Measurements from ENCODE around the gene SPATC1L.
A peak's percentile ranks its signal among the peaks of the same experiment; 100 is the strongest.
"Not testable (repeated sequence)": the region's sequence is repeated elsewhere in the genome, so short reads cannot be mapped to it uniquely, and the experiment has no call there.

The SPATC1L gene

DNA sequence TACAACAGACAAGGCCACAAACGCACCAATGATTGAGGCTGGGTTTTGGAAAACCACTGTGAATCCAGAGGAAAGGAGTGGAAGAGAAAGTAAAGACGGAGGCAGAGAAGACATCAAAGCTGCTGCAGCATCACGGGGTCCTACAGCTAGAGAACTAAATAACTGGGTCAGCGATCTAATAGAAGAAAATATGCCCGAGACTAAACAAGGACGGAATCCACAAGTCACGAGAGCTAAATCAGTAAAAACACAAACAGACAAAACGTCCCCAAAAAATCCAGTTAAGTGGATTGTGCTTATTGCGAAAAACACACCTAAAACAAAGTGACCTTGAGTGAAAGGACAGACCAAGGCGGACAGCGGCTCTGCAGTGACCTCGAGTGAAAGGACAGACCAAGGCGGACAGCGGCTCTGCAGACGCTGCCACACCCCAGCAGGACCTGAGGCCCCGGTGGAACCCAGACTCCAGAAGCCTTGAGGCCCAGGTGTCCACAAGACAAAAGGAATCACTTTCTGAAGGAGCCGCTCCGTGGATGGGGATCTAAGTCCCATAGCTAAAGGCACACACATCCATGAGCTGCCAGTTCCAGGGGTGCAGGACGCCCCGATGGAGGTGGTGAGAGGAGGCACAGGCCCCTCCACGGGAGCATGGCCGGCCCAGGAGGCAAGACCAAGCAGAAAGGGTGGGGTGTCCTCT is 34.9 kb downstream of the SPATC1L start:
- DNase-seq, result no peak

DNA sequence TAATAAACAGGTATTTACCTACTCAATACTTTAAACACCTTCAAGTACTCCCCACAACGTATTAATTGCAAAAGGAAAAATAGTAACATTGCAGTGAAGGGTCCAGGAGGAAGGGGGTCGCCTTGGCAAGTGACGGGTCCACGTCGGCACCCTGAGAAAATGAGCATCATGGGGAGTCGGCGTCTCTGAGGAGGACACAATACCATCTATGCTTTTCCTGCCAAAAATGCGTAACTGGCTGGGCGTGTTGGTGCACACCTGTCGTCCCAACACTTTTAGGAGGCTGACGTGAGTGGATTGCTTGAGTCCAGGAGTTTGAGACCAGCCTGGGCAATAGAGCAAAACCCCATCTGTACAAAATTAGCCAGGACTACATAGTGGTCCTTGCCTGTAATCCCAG is 36.2 kb downstream of the SPATC1L start:
- no peak for DNase-seq

DNA sequence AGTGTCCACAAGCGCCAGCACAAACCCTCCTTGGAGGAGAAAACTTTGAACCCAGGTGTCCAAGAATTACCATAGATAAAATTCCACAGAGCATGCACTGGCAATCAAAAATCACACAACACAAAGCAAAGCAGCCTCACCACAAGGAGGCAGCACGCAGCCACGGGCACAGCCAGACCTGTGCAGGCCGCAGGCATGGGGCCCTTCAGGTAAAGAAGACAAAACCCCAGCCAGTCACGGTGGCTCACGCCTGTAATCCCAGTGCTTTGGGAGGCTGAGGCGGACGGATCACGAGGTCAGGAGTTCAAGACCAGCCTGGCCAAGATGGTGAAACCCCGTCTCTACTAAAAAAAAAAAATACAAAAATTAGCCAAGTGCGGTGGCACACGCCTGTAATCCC is 36.8 kb downstream of the SPATC1L start:
- peak; percentile 51 to 79 for DNase-seq

DNA sequence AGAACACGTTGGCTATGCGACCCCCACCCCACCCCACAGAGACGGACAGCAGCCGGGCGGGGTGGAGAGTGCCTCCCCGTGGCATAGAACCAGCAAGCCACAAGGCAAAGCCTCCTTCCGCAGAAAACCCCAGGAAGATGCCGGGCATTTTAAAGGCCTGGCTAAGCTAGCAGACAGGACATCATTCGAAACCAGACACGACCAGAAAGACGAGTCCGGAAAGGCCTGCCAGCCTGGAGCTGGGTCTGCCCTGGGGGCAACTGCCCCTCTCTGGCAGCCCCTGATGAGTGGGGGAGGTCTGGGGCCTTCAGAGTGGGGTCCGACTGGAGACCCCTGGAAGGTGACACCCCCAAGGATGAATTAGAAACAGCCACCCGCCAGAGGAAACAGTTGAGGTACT is 37.4 kb downstream of the SPATC1L start:
- DNase-seq, result no peak

DNA sequence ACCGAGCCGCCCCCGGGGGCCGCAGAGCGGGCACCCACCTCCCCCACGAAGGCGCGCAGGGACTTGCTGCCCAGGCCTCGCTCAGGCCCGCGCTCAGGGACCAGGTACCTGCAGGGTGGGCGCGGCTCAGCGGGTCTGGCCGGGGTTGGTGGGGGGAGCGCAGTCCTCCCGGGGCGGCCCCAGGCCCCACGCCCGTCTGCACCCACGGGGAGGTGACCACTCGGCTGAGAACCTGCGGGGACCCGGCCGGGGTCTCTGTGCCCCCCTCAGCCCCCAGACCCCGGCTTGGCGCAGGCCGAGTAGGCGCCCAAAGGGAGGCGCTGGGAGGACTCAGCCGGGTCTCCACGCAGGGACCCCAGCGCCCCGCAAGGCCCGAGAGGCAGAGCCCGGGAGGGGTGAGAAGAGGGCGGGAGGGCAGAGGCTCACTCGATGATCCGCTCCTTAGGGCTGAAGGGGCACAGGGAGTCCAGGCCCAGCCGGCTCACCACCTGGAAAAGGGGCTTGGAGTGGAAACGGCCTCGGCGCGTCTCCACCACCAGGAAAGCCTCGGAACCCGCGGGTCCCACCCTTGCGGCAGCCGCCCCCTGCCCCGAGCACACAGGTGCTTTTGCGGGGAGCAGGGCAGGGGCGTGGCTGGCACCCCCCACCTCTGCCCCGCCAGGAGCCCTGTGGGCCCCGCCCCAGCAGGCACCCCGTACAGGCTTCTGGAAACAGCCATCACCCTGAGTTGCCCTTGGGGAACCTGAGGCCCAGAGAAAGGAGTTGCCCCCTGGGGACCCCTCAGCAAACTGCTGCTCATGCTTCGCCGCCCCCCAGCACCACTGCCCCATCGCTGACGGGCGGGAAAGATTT is 38.2 kb downstream of the SPATC1L start:
- no peak for DNase-seq

DNA sequence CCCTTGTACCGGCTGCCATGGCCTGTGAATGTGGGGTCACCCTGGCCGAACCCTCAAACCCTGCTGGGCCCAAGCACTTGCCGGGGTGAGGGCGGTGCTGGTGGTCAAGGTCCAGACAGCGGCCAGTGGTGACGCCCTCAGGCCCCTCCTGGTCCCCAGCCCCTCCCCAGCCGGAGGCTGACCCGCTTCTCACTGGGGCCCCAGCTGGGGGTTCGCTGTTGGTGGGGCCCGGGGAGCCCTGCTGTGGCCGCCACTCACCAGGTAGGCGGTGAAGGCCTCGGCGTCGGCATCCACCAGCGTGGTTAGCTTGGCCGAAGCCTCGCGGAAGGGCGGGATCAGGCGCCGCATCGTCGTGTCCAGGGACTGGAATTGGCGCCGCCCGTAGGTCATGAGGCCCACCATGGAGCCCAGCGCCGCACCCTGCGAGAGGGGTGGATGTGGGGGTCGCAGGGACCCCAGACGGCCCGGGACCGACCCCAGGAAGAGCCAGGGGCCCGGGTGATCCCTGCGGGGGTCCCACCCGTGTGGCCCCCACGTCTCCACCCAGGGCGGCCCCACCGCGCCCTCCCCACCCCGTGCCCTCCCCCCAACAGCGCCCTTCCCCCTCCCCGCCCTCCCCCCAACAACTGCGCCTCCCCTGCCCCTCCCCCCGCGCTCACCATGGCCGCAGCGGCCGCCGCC is 39.0 kb downstream of the SPATC1L start:
- DNase-seq, result no peak

DNA sequence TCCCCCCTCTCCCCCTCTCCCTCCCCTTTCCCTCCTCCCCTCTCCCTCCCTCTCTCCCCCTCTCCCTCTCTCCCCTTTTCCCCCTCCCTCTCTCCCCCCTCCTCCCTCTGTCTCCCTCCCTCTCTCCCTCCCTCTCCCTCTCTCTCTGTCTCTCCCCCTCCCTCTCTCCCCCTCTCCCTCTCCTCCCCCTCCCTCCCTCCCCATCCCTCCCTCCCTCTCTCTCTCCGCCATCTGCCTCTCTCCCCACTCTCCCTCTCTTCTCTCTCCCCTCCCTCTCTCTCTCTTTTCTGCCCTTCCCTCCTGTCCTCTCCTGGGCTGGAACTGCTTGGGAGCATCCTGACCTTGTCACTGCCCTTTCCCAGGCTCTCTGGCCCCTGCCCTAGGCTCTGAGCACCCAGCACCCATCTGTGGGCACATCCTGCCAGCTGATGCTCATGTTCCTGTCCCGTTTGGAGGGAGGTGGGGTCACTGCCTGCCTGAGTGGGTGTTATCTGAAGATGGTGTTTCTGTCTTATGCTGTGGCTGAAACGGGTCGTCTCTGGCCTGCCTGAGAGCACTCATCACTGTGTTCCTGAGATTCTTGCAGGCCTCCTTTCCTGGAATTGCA is 39.7 kb downstream of the SPATC1L start:
- DNase-seq, result no peak

DNA sequence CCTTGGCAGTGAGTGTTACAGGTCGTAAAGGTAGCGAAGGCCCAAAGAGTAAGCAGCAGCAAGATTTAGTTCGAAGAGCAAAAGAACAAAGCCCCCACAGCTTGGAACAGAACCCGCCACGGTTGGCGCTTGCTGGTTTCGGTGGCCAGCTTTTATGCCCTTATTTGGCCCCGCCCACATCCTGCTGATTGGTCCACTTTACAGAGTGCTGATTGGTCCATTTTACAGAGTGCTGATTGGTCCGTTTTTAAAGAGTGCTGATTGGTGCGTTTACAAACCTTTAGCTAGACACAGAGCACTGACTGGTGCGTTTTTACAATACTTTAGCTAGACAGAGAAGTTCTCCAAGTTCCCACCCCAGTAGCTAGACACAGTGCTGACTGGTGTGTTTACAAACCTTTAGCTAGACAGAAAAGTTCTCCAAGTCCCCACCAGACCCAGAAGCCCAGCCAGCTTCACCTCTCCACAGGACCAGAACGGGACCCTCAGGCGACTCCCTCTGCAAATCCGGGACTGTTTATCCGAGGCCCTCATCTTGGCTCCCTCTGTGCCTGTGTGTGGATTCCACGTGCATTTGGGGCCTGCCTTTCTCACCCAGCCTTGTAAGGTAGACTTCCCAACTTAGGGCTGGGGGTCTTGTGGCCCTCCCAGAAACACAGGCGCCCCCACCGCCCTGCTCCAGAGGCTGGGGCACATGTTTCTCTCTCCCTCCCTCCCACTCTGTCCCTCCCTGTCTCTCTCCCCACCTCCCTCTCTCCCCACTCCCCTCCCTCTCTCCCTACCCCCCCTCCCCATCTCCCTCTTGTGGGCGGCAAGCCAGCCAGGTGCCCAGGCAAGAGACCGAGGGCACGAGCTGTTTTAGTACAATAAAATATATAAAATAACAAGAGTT is 41.4 kb downstream of the SPATC1L start:
- DNase-seq, result no peak

DNA sequence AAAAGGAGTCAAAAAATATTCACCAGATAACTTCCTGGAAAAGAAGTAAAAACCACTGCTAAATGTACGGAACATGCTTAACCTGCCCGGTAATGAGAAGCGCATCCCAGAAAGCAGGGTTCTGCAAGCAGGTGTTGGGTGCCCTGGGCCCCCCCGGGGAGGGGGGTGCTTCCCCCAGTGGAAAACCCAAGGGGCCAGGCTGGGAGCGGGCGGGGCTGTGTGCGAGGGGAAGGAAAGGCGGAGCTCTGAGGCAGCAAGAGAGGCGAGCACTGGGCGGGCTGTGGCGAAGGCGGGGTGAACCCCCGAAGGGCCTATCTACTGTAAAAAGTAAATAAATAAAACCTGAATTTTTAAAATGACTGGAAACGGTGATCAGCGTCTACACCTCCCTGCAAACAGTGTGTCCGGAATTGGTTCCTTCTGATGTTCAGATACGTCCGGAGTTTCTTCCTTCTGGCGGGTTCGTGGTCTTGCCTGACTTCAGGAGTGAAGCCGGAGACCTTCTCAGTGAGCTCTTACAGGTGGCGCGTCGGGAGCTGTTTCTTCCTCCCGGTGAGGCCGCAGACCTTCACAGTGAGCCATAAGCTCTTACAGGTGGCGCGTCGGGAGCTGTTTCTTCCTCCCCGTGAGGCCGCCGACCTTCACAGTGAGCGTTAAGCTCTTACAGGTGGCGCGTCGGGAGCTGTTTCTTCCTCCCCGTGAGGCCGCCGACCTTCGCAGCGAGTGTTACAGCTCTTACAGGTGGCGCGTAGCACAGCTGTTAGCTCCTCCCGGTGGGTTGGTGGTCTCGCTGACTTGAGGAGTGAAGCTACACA is 42.3 kb downstream of the SPATC1L start:
- no peak for DNase-seq

DNA sequence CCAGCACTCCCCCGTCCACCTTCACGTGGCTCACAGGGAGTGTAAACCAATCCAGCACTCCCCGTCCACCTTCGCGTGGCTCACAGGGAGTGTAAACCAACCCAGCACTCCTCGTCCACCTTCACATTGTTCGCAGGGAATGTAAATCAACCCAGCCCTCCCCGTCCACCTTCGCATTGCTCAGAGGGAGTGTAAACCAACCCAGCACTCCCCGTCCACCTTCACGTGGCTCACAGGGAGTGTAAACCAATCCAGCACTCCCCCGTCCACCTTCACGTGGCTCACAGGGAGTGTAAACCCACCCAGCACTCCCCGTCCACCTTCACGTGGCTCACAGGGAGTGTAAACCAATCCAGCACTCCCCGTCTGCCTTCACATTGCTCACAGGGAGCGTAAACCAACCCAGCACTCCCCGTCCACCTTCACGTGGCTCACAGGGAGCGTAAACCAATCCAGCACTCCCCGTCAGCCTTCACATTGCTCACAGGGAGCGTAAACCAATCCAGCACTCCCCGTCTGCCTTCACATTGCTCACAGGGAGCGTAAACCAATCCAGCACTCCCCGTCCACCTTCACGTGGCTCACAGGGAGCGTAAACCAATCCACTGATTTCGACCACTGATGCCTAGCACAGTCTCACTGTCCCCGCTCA is 43.8 kb downstream of the SPATC1L start:
- DNase-seq, result not testable (repeated sequence)

DNA sequence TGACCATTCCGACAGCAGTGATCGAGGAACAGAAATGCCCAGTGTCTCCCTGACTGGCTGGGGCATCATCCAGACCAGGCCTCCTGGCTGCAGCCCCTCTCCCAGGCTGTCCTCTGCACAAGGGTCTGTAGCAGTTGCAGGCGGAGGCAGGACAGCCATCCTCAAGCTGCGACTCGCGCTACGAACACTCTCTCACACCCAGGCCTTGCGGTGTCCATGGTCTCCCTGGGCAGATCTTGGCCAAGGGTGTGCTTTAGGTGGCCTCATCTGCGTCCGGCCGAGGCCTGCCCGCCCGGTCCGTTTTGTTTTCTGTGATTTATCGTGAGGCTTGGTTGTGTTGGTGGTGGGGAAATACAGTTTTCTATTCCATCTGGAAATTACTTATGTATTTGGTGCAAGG is 44.6 kb downstream of the SPATC1L start:
- DNase-seq, result no peak

DNA sequence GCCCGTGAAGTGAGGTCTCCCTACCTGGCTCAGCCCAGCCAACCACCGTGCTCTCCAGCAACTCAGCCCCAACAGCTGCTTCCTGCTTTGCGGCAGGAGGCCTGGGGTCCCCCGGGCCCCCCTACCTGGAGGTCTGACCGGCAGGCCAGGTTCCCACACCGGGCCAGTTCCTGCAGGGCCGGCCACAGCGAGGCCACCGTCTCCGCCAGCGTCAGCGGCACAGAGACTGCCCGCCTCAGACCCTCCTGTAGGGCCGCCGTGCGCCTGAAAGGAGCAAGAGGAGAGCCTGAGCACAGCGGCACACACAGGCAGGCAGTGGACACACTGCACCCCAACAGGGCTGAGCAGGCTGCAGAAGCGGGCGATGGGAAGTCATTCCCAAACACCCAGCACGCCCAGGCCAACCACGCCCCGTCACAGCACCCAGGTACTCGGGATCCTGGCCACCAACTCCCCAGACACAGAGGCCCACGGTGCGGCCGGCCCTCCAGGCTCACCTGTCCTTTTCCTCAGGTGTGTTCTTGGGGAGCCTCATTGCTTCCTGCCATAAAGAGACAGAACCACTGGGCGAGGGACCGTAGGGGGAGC is 45.8 kb downstream of the SPATC1L start:
- DNase-seq, result no peak

DNA sequence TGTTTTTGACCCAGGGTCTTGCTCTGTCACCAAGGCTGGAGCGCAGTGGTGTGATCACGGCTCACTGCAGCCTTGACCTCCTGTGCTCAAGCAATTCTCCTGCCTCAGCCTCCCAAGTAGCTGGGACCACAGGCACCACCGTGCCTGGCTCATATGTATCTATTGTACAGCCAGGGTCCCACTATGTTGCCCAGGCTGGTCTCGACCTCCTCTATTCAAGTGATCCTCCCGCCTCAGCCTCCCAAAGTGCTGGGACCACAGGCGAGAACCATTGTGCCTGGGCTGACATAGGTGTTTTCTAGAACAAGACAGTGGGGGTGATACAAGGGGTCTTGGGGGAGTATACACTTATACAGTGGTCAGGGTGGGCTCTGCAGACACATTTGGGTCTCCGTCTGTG is 46.4 kb downstream of the SPATC1L start:
- DNase-seq, result no peak

DNA sequence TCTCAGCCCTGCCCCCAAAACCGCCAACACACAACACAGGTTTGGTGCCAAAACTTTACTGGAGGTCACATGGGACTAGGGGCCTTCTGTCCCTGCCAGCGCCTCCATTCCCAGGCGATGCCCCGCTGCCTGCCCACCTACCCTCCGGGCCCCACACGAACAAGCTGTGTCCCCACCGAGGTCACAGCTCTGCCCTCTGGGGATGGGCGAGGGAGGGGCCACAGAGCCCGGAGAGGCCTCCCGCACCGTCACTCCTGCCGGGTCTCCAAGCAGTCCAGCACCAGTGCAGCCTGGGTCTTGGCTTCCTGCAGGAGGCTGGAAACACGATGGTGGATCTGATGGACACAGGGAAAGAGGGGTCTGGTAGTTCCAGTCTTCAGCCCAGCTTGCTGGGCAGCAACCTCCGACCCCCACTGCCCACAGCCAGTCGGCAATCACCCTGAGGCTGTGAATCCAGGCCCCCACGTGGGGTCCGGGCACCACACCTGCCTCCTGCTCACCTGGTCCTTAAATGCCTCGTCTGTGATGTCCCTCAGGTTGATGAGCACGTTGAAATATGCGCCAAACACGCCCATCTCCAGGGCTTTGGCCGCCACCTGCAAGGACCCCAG is 47.4 kb downstream of the SPATC1L start:
- no peak for DNase-seq

DNA sequence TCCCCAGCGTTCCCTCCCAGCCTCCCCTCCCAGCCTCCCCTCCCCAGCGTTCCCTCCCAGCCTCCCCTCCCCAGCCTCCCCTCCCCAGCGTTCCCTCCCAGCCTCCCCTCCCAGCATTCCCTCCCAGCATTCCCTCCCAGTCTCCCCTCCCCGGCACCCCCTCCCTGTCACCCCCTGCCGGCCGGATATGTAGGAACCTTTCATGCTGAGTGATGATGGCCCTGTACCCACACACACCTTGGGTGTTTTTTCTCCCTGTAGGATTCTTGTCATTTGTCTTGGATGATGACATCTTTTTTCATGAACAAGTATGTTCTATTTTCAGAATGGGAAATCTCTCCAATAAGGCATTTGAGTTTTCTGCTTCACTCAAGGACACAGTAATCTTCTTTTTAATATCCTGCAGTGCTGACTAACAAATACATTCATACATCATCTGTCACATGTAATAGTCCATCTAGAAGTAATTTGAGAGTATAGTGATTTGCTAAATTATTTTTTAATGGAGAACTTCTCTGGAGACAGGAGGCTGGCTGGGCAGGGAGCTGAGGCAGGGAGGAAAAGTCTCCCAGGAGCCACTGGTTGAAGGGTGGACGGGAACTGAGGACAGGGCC is 48.4 kb downstream of the SPATC1L start:
- no peak for DNase-seq

DNA sequence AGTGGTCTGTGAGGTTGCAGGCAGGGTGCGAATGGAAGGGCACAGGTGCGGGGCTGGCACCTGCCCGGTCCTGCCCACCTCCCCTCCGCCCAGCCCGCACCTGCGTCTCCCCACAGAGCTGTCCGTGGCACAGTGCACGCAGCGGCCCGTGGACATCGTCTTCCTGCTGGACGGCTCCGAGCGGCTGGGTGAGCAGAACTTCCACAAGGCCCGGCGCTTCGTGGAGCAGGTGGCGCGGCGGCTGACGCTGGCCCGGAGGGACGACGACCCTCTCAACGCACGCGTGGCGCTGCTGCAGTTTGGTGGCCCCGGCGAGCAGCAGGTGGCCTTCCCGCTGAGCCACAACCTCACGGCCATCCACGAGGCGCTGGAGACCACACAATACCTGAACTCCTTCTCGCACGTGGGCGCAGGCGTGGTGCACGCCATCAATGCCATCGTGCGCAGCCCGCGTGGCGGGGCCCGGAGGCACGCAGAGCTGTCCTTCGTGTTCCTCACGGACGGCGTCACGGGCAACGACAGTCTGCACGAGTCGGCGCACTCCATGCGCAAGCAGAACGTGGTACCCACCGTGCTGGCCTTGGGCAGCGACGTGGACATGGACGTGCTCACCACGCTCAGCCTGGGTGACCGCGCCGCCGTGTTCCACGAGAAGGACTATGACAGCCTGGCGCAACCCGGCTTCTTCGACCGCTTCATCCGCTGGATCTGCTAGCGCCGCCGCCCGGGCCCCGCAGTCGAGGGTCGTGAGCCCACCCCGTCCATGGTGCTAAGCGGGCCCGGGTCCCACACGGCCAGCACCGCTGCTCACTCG is 52.2 kb downstream of the SPATC1L start:
- no peak for DNase-seq

DNA sequence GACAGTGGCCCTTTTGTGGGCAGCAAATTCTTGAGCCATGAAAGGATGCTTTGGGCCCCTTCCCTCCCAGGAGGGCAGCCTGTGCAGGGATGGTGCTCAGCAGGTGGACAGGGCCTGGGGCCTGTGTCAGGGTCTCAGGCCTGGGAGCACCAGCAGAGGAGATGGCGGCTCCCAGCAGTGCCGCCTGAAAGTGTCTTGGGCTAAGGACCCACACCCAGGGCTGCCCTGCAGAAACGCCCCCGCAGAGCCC is 52.7 kb downstream of the SPATC1L start:
- no peak for DNase-seq

DNA sequence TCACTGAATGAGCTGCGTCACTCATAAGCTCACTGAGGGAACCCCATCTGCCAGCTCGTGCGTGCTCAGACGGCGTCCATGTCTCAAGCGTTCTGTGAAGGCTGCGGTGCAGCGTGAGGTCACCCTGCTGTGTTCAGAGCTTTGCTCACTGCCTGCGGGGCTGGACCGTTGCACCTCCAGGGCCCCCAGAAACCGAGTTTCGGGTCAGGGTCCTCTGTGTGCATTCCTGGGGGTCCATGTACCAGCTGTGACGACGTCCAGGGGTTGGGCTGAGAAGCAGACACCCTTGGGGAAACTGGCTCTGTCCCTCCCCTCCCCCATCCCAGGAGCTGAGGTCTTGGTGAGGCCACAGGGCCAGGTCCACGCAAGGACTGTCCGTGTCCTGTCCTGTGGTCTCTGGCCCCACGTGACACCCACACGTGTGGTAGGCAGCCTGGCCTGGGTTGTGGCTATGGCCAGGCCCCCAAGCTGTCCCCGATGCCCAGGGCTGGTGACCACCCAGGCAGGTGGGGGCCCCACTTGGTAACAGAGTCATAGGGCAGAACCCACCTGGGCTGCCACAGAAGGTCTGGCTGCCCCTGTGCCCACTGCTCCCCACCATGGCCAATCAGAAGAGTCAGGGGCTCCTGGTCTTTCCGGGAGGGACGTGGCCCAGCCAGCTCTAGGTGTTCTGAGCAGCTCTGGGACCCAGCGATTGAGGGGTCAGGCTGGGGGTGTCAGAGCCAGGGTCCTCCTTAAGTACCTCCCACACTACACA is 53.2 kb downstream of the SPATC1L start:
- DNase-seq, result no peak

Data from SHP77 (cell line).